KMS-11 (cell line): ENCODE data around the gene SMOC2.

Experiments used
- H2AFZ ChIP-seq: fragments of 200-600 bp; sonication (generic); 2 replicates; pipeline ENCODE4 v1.6.1; 2016; ENCODE audit warnings: antibody characterized with exemption, mixed run types, low read depth
- H3K27ac ChIP-seq: fragments of 200-600 bp; sonication (generic); 2 replicates; pipeline ENCODE4 v1.6.1; 2016; ENCODE audit warnings: mild to moderate bottlenecking, mixed run types
- H3K27me3 ChIP-seq: fragments of 200-600 bp; sonication (generic); 2 replicates; pipeline ENCODE4 v1.6.1; 2017; ENCODE audit warnings: mild to moderate bottlenecking, low read depth, mixed run types, moderate library complexity; ENCODE audit not compliant: insufficient read depth
- H3K36me3 ChIP-seq: fragments of 200-600 bp; sonication (generic); 2 replicates; pipeline ENCODE4 v1.6.1; 2017; ENCODE audit warnings: mild to moderate bottlenecking, mixed run types; ENCODE audit not compliant: insufficient read depth
- H3K4me1 ChIP-seq: fragments of 200-600 bp; sonication (generic); 2 replicates; pipeline ENCODE4 v1.6.1; 2016; ENCODE audit warnings: mild to moderate bottlenecking, low read depth, mixed run types; ENCODE audit not compliant: poor library complexity, severe bottlenecking
- H3K4me2 ChIP-seq: fragments of 200-600 bp; sonication (generic); 2 replicates; pipeline ENCODE4 v1.7.0; 2016; ENCODE audit warnings: mild to moderate bottlenecking, mixed run types
- H3K4me3 ChIP-seq: fragments of 200-600 bp; sonication (generic); IDR thresholded peaks from 2 replicates; pipeline ENCODE4 v1.6.1; 2017; ENCODE audit warnings: low read depth, low read length, mixed read lengths; ENCODE audit not compliant: insufficient read depth
- H3K79me2 ChIP-seq: fragments of 200-600 bp; sonication (generic); 2 replicates; pipeline ENCODE4 v1.6.1; 2016; ENCODE audit warnings: low read depth, mixed run types; ENCODE audit not compliant: insufficient read depth
- H3K9ac ChIP-seq: fragments of 200-600 bp; sonication (generic); 2 replicates; pipeline ENCODE4 v1.6.1; 2016; ENCODE audit warnings: mild to moderate bottlenecking, mixed run types
- H4K20me1 ChIP-seq: fragments of 200-600 bp; sonication (generic); 2 replicates; pipeline ENCODE4 v1.6.1; 2016; ENCODE audit warnings: mild to moderate bottlenecking, mixed run types; ENCODE audit not compliant: insufficient read depth
- TF ChIP-seq, protein P1 (sequence below): fragments of 200-600 bp; sonication (generic); conservative IDR thresholded peaks from 2 replicates; pipeline ENCODE4 v1.6.1; 2017; ENCODE audit warnings: low read depth, mild to moderate bottlenecking, antibody characterized with exemption, low read length, moderate library complexity, mixed read lengths

The SMOC2 gene

DNA sequence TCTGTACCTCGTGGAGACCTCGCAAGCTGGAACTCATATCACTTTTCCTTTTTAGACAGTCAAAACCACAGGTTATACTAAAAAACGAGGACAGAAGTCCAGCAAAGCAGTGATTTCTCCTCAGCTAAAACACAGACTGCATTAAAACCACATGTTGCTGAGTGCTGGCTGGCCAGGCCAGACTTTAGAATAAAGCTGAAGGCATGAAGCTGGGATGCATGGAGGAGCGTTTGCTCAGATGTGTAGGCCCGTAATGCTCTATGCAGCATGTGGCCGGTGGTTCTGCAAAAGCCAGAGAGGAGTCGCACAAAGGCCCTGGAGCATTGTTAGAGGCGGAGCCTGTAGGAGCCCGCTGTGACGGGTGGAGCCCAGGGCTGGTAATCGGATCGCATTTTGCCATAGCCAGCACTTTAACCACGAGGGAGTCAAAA lies 83.6 kb downstream of the SMOC2 start:
- Histone ChIP-seq H3K79me2 (no peaks in the 10 kb centered on the region), H3K4me1 (no peaks in the 10 kb centered on the region), H3K27me3 (no peaks in the 10 kb centered on the region), H4K20me1 (no peaks in the 10 kb centered on the region), H3K4me2 (no peak overlapping the region), H2AFZ (no peak overlapping the region), H3K4me3 (no peak overlapping the region), H3K36me3 (no peaks in the 10 kb centered on the region), H3K9ac (no peak overlapping the region), H3K27ac (no peak overlapping the region)
- TF ChIP-seq, protein P1, sequence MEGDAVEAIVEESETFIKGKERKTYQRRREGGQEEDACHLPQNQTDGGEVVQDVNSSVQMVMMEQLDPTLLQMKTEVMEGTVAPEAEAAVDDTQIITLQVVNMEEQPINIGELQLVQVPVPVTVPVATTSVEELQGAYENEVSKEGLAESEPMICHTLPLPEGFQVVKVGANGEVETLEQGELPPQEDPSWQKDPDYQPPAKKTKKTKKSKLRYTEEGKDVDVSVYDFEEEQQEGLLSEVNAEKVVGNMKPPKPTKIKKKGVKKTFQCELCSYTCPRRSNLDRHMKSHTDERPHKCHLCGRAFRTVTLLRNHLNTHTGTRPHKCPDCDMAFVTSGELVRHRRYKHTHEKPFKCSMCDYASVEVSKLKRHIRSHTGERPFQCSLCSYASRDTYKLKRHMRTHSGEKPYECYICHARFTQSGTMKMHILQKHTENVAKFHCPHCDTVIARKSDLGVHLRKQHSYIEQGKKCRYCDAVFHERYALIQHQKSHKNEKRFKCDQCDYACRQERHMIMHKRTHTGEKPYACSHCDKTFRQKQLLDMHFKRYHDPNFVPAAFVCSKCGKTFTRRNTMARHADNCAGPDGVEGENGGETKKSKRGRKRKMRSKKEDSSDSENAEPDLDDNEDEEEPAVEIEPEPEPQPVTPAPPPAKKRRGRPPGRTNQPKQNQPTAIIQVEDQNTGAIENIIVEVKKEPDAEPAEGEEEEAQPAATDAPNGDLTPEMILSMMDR: no peak

DNA sequence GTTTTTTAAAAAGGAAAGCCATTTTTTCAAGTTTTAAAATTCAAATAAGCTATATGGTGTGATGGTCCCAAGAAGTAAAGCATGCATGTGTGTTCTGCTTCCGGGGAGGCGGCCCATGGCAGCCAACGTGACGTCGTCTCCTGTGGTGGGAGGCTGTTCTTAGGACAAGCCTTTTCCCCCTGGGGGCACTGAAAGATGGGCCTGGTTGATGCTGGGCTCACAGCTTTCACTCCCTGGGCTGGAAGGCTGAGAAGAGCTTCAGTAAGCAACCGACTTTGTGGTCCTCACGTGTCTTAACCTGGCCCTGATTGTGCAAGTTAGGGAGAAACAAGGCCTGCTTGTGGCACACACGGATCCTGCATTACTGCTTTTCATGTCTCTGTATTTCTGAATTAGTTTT lies 84.1 kb downstream of the SMOC2 start:
- H3K4me2 ChIP-seq: no peak overlapping the region
- H2AFZ ChIP-seq: no peak overlapping the region
- no peak overlapping the region for H3K9ac ChIP-seq
- H3K27ac ChIP-seq: no peak overlapping the region
- H3K79me2 ChIP-seq: no peaks in the 10 kb centered on the region
- no peaks in the 10 kb centered on the region for H3K36me3 ChIP-seq
- H3K4me1 ChIP-seq: no peaks in the 10 kb centered on the region
- H3K4me3 ChIP-seq: no peak overlapping the region
- no peaks in the 10 kb centered on the region for H4K20me1 ChIP-seq
- TF ChIP-seq, protein P1: no peak
- no peaks in the 10 kb centered on the region for H3K27me3 ChIP-seq

DNA sequence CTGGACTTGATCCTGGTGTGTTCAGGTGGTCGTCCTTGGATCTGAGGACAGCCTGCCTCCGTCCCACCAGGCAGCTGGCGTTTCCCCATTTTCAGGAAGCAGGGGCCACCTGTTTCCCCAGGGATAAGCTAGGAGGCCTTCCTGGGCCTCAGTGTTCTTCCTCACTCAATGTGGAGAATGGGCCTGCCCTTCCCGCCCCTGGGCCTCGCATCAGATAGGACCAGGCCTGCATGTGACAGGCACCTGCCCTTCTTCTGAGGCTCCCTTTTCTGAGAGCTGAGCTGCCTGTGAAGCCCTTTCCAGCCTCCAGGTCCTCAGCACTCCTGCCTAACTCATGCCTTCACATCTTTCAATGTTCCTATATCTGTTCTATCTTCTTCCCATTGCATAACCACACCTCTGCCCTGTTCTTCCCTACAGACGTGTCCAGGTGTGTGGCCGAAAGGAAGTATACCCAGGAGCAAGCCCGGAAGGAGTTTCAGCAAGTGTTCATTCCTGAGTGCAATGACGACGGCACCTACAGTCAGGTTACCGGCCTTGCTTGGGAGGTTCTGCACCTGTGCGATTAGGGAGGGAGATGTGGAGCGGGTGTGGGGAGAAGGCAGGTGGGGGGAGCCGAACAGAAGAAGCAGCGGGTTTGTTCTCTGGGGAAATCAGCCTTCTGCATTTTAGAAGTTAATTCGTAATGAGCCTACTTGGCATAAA lies 85.1 kb downstream of the SMOC2 start:
- H3K4me1 ChIP-seq: no peaks in the 10 kb centered on the region
- H3K36me3 ChIP-seq: no peaks in the 10 kb centered on the region
- no peak overlapping the region for H2AFZ ChIP-seq
- H3K4me3 ChIP-seq: no peak overlapping the region
- TF ChIP-seq, protein P1: no peak
- H3K9ac ChIP-seq: no peak overlapping the region
- no peaks in the 10 kb centered on the region for H3K27me3 ChIP-seq
- no peak overlapping the region for H3K27ac ChIP-seq
- H3K4me2 ChIP-seq: no peak overlapping the region
- H4K20me1 ChIP-seq: no peaks in the 10 kb centered on the region
- no peaks in the 10 kb centered on the region for H3K79me2 ChIP-seq

DNA sequence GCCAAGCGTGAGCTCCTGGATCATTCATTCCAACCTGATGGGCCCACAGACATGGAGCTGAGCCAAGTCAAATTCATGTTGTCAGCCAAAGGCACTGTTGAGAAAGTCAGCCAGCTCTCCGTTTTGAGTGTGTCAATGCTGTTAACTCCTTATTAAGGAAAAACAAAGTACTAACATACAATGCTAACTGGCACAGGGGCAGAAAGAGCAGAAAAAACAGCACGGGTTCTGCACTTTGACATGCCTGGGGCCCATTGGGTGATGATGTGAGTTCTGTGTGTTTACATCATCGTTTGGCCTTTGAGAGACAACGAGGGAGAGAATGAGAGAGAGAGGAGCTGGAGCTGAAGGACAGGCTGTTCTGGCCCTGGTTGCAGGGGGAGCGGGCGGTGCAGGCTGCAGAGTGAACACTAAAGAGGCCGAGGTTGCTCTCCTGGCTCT lies 85.9 kb downstream of the SMOC2 start:
- no peaks in the 10 kb centered on the region for H4K20me1 ChIP-seq
- no peaks in the 10 kb centered on the region for H3K36me3 ChIP-seq
- no peak overlapping the region for H3K9ac ChIP-seq
- H3K4me3 ChIP-seq: no peak overlapping the region
- no peak overlapping the region for H3K4me2 ChIP-seq
- H3K27ac ChIP-seq: no peak overlapping the region
- no peaks in the 10 kb centered on the region for H3K79me2 ChIP-seq
- no peak overlapping the region for H2AFZ ChIP-seq
- TF ChIP-seq, protein P1: no peak
- no peaks in the 10 kb centered on the region for H3K27me3 ChIP-seq
- no peaks in the 10 kb centered on the region for H3K4me1 ChIP-seq
